Measurements from ENCODE around the gene RGS13. TPM values are rescaled to one million over a fixed set of nuclear protein-coding genes. Genes with fewer than 3 reads are reported as not detected.

The RGS13 gene
- total RNA-seq, 2 donors from 2014 or later = 1.0 to 1.1 TPM

DNA sequence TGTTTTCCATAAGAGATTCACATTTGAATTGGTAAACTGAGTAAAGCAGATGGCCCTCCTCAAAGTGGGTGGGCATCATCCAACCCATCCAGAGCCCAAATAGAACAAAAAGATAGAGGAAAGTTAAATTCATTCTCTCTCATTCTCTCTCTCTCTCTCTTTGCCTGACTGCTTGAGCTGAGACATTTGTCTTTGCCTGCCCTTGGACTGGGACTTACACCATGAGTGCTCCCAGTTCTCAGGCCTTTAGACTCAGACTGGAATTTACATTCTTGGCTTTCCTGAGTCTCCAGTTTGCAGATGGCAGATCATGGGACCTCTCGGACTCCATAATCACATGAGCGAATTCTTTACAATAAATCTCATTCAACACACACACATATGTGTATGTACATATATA lies 69.6 kb downstream of the RGS13 start:
- Histone ChIP-seq H3K4me1 (no peaks in the 10 kb centered on the region), H3K27me3 (no peaks in the 10 kb centered on the region), H3K27ac (no peak overlapping the region), H3K9me3 (no peaks in the 10 kb centered on the region), H3K4me3 (no peak overlapping the region), H3K36me3 (no peaks in the 10 kb centered on the region), H3K9ac (ENCODE audit: low read depth in 2 of 2, low read length in 2 of 2) (no peak overlapping the region)
- intact Hi-C loops (cut with DNase I) = no loop called here
- no peak for DNase-seq
- TF ChIP-seq CTCF (IDR thresholded peaks at IDR 0.05) = no peak

DNA sequence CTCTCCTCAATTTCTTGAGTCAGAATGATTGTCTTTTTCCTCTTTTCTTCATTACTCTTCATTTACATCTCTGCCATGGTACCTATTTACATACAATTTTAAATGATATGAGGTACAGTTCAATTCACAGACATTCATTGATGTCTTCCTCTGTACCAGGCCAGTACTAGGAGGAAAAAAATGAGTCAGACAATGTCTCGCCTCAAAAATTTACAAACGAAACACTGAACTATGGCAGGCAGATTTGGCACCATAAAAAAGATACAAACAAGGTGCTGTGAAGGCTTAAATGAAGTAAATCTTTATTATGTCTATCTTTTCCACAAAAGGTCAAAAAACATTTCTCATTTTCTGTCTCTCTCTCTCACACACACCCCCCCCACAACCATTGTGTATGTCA lies 71.0 kb downstream of the RGS13 start:
- Histone ChIP-seq H3K27me3 (no peaks in the 10 kb centered on the region), H3K9me3 (no peaks in the 10 kb centered on the region)
- no peak for TF ChIP-seq CTCF (IDR thresholded peaks at IDR 0.05)

GRCh38 chr1:192707978-192708547 lies 72.1 kb downstream of the RGS13 start:
- Histone ChIP-seq H3K4me1 (no peaks in the 10 kb centered on the region), H3K36me3 (no peaks in the 10 kb centered on the region), H3K9me3 (no peaks in the 10 kb centered on the region), H3K27me3 (no peaks in the 10 kb centered on the region), H3K4me3 (no peak overlapping the region), H3K27ac (no peak overlapping the region), H3K9ac (ENCODE audit: low read depth in 2 of 2, low read length in 2 of 2) (no peak overlapping the region)
- no peak for DNase-seq
- intact Hi-C loops (cut with DNase I) = no loop called here
- no peak for TF ChIP-seq CTCF (IDR thresholded peaks at IDR 0.05)

More for the DNA sequence above, 71.0 kb downstream of the RGS13 start:
- H3K27ac ChIP-seq = no peak overlapping the region
- H3K36me3 ChIP-seq = no peaks in the 10 kb centered on the region
- intact Hi-C loops (cut with DNase I) = no loop called here
- no peak overlapping the region for H3K4me3 ChIP-seq
- H3K9ac ChIP-seq (ENCODE audit: low read depth in 2 of 2, low read length in 2 of 2) = no peak overlapping the region
- DNase-seq = no peak
- H3K4me1 ChIP-seq = no peaks in the 10 kb centered on the region

DNA sequence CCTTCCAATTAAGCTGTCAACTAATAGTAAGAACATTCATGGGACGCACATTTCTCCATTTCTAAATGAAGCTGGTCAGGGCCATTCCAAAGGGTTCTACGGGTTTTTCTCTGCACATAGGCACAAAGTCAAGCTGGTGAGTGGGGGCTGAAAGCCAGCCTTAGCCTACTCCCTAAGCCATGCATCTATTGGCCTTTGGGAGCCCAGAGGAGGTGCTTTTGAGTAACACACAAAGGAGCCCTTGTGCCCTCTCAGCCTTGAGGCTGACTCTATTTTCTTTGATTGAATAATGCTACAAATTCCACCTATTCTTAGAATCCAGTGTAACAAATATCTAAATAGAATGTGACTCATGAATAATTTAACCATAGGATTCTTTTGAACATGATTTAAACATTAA lies 73.6 kb downstream of the RGS13 start:
- no peak for DNase-seq
- intact Hi-C loops (cut with DNase I) = no loop called here
- Histone ChIP-seq H3K27me3 (no peaks in the 10 kb centered on the region), H3K27ac (no peak overlapping the region), H3K9ac (ENCODE audit: low read depth in 2 of 2, low read length in 2 of 2) (no peak overlapping the region), H3K9me3 (no peaks in the 10 kb centered on the region), H3K4me1 (no peaks in the 10 kb centered on the region), H3K36me3 (no peaks in the 10 kb centered on the region), H3K4me3 (no peak overlapping the region)
- no peak for TF ChIP-seq CTCF (IDR thresholded peaks at IDR 0.05)

Other genes with a start within 250 kb of the RGS13 start
- 10 to 100 TPM in 1 of 2 donors, 1 to 10 TPM in 1; 8.0 to 21.3 TPM for gene RGS1, start 60.4 kb upstream of the RGS13 start, total RNA-seq
- gene RGS2, start 172.9 kb downstream of the RGS13 start, total RNA-seq = 10 to 100 TPM; 16.5 to 28.6 TPM

Data from colonic mucosa (tissue), 4 donors.